NB4 (cell line): ENCODE measurements around the gene PABPN1L.
A peak's percentile ranks its signal among the peaks of the same experiment; 100 is the strongest.

Experiments
- DNase-seq: peaks from one replicate; pipeline ENCODE4 v3.0.0; 2010; ENCODE audit warnings: low read depth
- H3K4me3 ChIP-seq: one replicate; pipeline ENCODE4 v1.5.1; 2011; ENCODE audit warnings: mild to moderate bottlenecking, low read depth, low read length, moderate library complexity
- MYC ChIP-seq: IDR thresholded peaks from 2 replicates; pipeline ENCODE4 v1.6.1; 2011; ENCODE audit warnings: low read depth, low read length
- POLR2A ChIP-seq: IDR thresholded peaks from 2 replicates; pipeline ENCODE4 v1.6.1; 2011; ENCODE audit warnings: mild to moderate bottlenecking; ENCODE audit not compliant: insufficient read length; ENCODE audit errors: extremely low read depth
- TF ChIP-seq, protein P1 (sequence below): IDR thresholded peaks from 2 replicates; pipeline ENCODE4 v1.6.1; 2011; ENCODE audit warnings: low read depth, low read length
- TF ChIP-seq, protein P2 (sequence below): IDR thresholded peaks from one replicate; pipeline ENCODE4 v1.5.1; 2012; ENCODE audit warnings: low read depth, low read length

The PABPN1L gene

DNA sequence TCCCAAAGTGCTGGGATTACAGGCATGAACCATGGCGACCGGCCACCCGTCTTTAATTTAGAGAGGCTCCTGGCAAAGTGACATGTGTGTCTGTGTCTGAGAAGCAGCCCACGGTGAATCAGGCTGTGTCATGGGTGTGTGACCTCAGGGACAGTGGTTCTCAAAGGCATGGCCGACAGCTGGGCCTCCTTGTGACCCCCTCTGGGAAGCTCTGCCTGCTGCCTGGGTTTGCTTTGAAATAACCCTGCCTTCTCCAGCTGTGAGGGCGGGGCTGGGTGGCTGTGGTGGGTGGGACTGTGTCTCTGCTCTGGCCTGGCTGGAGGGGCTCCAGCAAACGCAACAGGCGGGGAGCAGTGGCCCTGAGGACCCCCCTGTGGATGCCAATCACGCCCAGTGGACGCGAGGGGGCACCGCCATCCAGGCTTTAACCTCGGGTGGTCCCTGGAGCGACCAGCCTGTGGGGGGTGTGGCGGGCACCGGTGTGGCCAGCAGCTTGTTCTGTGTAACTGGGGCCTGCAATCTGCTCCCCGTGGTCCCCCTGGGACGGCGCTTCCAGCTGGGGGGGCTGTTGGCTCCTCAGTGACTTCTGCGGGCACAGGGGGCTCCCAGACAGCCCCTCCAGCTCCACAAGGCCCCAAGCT, 46.0 kb downstream of the PABPN1L start:
- H3K4me3 ChIP-seq, result no peak overlapping the region
- TF ChIP-seq POLR2A (no peak), MYC (no peak)
- TF ChIP-seq, protein P1, sequence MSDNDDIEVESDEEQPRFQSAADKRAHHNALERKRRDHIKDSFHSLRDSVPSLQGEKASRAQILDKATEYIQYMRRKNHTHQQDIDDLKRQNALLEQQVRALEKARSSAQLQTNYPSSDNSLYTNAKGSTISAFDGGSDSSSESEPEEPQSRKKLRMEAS, result no peak
- TF ChIP-seq, protein P2, sequence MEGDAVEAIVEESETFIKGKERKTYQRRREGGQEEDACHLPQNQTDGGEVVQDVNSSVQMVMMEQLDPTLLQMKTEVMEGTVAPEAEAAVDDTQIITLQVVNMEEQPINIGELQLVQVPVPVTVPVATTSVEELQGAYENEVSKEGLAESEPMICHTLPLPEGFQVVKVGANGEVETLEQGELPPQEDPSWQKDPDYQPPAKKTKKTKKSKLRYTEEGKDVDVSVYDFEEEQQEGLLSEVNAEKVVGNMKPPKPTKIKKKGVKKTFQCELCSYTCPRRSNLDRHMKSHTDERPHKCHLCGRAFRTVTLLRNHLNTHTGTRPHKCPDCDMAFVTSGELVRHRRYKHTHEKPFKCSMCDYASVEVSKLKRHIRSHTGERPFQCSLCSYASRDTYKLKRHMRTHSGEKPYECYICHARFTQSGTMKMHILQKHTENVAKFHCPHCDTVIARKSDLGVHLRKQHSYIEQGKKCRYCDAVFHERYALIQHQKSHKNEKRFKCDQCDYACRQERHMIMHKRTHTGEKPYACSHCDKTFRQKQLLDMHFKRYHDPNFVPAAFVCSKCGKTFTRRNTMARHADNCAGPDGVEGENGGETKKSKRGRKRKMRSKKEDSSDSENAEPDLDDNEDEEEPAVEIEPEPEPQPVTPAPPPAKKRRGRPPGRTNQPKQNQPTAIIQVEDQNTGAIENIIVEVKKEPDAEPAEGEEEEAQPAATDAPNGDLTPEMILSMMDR, result no peak
- no peak for DNase-seq

DNA sequence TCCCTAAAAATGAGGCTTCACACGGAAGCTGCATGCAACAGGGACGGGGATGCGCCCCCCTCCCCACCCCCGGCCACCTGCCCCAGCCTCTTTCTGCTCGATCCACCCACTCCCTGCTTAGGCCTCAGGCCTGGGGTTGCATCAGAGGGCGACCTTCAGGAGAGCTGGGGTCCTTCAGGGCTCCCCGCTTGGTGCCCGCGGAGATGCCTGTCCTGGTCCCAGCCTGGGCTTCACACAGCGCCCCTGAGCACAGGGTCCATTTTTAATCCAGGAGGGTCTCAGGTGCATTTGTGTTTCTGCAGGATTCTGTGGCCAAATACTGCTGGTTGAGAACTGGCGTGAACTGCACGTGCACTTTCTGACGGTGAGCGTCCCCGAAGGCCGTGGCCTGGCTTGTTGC, 47.3 kb downstream of the PABPN1L start:
- TF ChIP-seq MYC (no peak), POLR2A (no peak)
- TF ChIP-seq, protein P2, result no peak
- TF ChIP-seq, protein P1, result no peak
- no peak overlapping the region for H3K4me3 ChIP-seq

DNA sequence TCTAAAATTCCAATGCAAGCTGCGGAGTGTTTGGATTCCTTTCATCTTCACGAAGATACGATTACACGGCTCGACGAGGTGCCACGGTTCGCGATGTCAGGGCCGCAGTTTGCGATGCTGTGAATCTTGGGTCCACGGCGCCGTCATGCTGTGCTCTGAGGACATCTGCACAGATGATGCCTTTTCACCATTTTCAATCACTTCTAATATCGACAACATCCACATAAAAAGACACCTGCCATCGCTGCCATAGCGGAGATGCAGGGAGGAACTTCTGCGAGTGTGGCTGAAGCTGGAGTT, 47.9 kb downstream of the PABPN1L start:
- no peak overlapping the region for H3K4me3 ChIP-seq
- no peak for DNase-seq
- TF ChIP-seq POLR2A, result no peak
- TF ChIP-seq, protein P1, result no peak
- no peak for TF ChIP-seq MYC
- TF ChIP-seq, protein P2, result no peak

More for the DNA sequence above, 47.3 kb downstream of the PABPN1L start:
- DNase-seq, result peak; percentile 55

DNA sequence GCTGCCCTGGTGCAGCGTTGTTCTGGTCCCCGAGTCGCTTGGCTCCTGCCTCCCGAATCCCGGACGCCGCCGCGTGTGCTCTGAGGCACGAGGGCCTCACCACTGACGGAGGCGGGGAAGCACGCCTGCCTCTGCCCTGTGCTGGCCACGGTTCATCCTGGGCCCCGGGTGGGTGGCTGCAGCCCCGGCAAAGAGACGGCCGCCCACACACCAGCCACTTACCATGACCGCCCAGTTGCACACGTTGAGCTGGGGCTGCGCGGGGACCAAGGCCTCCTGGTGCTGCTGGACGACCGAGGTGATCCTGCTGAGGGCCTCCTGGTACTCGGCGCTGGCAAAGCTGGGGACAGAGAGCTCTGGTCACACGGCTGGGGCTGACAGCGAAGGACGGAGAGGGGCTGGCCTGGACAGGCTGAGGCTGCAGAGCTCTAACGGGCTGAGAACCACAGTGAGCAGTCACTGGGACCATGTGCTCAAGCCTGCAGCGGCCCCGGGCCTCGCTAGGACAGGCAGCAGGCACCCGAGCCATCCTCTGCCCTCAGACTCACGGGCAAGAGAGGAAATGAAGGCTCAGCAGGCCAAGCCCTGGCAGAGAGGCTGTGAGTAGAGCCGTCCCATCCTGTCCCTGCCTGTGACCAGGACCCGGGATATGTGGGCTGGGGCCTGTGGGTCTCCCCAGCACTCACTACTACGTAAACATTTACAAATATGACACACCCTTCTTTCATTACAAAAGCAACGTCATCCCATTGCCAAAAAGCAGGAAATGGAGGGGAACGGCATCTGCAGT, 48.5 kb downstream of the PABPN1L start:
- TF ChIP-seq, protein P1, result no peak
- TF ChIP-seq MYC (no peak), POLR2A (no peak)
- TF ChIP-seq, protein P2, result no peak
- no peak overlapping the region for H3K4me3 ChIP-seq
- DNase-seq, result no peak

DNA sequence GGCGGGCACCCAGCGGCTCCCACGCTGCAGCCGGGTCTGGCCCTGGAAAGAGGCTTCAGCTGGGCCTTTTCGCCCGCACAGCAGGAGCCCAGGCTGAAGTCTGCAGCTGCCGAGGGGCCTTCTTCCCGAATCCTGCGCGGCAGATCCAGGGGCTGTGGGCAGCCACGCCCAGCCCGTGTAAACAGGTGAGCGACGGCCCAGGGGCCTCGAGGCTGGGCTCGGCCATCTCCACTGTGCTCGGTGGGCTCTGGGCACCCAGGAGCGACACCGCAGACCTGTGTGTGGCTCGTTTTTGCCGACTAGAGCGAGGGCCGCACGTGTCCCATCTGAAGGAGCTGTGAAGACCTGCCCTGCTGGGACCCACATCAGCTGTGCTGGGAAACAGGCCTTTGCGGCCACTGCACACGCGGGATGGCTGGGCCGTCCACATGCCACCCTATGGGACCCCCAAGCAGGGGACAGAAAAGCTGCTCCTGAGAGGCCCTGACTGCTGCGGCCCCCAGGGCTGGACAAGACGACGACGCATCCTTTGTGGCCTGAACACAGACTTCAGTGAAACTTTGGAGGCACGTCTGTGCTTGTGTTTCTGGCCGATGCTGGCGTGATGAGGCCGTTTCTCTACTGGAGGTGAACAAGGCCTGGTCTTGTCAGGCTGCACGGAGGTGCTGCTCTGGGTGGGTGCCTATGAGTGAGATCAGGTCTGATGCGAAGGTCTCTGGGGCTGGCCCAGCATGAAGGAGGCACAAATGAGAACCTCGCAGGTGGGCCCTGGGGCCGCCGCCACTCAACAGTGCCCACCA, 49.5 kb downstream of the PABPN1L start:
- no peak for TF ChIP-seq POLR2A
- TF ChIP-seq, protein P1, result no peak
- no peak for TF ChIP-seq MYC
- TF ChIP-seq, protein P2, result no peak
- DNase-seq, result no peak

More for the DNA sequence above, 49.5 kb downstream of the PABPN1L start:
- no peak overlapping the region for H3K4me3 ChIP-seq
